Sigmoid colon (tissue), 3 donors: Measurements from ENCODE around the gene NTNG2.

Experiments used
- POLR2A ChIP-seq, 2 donors: fragments of 450-650 bp; IDR thresholded peaks; one replicate each; pipeline ENCODE4 v1.6.1; 2016; ENCODE audit warnings: antibody characterized with exemption in 2 of 2, mild to moderate bottlenecking in 2 of 2, moderate library complexity in 2 of 2
- TF ChIP-seq, protein P1 (sequence below), 4 experiments: fragments of 450-650 bp in 3 of 4; fragments of 200-600 bp in 1 of 4; IDR thresholded peaks; one replicate each; pipeline ENCODE4 v1.5.1; 2016 to 2019; ENCODE audit warnings: antibody characterized with exemption in 4 of 4, mild to moderate bottlenecking in 3 of 4, moderate library complexity in 2 of 4

DNA sequence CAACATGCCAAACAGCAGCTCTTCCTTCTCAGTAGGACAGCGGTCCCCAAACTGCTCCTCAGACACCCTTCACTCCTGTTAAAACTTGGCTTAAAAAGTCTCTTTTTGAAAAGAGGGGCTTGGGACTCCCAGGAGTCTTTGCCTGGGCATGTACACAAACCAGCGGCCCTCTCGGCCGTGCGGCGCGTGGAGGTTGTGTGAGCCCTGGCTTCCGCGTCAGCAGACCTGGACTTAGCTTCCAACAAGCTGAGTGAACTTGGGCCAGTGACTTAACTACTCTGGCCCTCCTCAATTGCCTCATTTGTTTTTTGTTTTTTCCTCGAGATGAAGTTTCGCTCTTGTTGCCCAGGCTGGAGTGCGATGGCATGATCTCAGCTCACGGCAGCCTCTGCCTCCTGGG is 15.3 kb upstream of the NTNG2 start:
- TF ChIP-seq, protein P1, sequence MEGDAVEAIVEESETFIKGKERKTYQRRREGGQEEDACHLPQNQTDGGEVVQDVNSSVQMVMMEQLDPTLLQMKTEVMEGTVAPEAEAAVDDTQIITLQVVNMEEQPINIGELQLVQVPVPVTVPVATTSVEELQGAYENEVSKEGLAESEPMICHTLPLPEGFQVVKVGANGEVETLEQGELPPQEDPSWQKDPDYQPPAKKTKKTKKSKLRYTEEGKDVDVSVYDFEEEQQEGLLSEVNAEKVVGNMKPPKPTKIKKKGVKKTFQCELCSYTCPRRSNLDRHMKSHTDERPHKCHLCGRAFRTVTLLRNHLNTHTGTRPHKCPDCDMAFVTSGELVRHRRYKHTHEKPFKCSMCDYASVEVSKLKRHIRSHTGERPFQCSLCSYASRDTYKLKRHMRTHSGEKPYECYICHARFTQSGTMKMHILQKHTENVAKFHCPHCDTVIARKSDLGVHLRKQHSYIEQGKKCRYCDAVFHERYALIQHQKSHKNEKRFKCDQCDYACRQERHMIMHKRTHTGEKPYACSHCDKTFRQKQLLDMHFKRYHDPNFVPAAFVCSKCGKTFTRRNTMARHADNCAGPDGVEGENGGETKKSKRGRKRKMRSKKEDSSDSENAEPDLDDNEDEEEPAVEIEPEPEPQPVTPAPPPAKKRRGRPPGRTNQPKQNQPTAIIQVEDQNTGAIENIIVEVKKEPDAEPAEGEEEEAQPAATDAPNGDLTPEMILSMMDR (IDR thresholded peaks at IDR 0.05): no peak
- TF ChIP-seq POLR2A (IDR thresholded peaks at IDR 0.05): no peak
